Femur (tissue), 1 donor: Measurements from ENCODE around the gene PAPSS1.
"Not testable (repeated sequence)": the region's sequence is repeated elsewhere in the genome, so short reads cannot be mapped to it uniquely, and the experiment has no call there.

Experiments
- DNase-seq: peaks from one replicate; pipeline ENCODE4 v3.0.0-alpha.2; 2017

PAPSS1 gene

DNA sequence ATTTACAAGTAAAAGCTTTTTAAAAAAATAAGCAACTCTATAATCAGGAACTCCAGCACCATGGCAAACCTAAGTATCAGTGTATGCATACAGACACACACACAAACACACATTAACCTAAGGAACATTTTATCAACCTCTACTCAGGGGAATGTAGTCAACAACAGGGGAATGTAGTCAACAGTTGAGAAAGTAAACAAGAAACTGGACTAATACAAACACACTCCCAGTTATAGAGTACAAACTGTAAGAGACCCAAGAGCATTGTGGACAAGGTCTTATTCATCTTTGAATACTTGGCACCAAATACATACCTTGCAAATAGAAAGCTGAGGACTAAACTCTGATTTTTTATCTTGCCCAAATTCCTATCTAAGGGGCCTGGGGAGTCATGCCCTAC, 36.2 kb downstream of the PAPSS1 start:
- no peak for DNase-seq

GRCh38 chr4:107682306-107682705, 37.7 kb downstream of the PAPSS1 start:
- no peak for DNase-seq

DNA sequence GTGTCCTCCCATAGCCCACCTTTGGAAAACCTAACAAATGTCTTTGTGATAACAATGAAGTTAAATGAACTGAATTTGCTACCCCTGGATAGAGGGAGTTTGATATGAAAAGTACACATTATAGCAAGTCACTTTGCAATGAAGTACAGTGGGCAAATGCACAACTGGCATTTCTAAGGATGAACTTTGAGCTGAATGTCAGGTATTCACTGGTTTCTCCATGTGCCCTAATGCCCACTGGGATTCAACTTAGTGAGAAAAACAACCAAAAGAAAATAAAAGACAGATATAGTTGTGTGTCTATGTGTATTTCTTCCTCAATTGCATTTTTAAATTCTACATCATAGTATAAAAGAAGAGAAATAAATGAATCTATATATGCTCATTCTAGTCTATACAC, 51.0 kb downstream of the PAPSS1 start:
- DNase-seq, result no peak

- no peak for DNase-seq
These were observed 53.9 kb downstream of the PAPSS1 start for GRCh38 chr4:107666134-107666533.

DNA sequence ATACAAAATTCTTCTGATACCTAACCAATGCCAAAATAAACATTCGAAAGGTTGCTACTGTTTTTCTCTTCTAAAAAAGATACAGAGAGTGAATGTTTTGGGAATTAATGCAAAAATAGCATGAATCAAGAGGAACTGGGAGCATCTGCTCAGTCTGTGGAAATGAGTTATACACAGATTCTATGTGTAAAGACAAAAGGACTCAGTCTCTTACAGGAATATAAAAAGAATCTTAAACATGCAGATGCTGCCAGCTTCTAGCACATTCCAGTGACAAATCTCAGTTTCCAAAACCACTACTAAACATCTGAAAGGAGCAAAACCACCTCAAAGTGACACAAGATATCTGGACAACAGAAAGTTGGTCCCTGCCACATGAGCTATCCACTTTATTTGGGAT, 55.0 kb downstream of the PAPSS1 start:
- no peak for DNase-seq

DNA sequence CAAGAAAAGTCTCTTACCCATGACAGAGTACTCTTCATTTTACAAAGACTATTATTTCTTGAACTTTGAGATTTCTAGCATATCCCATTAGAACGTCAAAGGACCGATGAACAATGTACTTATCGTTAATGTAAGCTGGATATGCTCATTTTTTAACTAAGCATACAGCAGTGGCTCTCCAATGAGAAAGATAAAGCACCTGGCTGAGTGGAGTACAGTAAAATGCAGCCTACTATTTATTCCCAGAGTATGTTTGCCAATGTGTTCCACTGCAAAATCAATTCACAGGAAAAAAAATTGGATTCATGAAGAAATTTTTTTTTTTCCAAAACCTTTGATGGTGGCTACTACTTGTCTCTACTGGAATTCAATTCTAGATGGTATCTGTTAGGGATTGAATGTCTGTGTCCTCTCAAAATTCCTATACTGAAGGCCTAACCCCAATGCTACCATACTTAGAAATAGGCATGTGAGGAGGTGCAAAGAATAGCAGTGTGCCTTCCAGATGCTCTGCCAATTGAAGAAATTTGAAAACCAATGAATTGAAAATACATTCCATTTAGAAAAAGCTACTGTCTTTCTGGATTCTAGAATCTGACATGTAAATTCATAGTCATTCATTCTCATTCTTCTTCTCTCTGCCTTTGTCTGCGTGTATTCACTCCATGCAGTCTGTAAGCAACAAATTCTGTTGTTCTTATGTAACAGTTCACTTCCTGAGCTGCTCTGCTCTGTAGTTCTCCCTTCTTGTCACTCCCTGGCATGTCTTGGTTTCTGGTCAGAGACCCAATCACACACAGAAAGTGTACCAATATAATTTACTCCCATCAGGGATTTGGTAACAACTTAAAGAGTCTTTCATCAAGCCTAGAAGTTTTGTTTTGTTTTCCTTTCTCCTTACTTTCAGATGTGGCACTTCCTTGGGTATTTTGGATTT, 61.4 kb downstream of the PAPSS1 start:
- no peak for DNase-seq

DNA sequence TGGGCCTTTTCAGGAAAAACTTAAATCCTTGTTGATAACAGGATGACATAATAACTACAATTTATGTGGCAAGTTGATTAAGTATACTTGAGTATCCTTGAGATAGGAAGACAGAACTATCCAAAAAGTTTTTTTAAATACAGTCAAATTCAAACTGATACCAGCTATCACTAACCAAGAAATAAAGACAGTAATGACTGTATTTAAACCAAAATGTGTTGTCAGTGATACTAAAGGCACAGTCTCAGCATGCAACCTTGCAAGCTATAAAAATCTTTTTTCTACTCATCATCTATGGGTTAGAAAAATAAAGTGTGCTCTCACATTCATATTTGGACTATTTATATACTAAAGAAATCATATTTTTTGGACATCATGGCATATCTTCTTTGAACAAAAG, 64.7 kb downstream of the PAPSS1 start:
- no peak for DNase-seq

GRCh38 chr4:107654694-107655093, 65.3 kb downstream of the PAPSS1 start:
- no peak for DNase-seq

DNA sequence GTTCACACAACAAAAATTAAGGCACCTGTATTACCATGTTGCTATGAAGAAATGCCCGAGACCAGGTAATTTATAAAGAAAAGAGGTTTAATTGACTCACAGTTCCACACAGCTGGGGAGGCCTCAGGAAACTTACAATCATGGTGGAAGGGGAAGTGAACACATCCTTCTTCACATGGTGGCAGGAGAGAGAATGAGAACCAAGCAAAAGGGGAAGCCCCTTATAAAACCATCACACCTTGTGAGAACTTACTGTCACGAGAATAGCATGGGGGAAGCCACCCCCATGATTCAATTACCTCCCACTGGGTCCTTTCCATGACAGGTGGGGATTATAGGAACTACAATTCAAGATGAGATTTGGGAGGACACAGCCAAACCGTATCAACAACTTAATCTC, 68.6 kb downstream of the PAPSS1 start:
- DNase-seq, result not testable (repeated sequence)

DNA sequence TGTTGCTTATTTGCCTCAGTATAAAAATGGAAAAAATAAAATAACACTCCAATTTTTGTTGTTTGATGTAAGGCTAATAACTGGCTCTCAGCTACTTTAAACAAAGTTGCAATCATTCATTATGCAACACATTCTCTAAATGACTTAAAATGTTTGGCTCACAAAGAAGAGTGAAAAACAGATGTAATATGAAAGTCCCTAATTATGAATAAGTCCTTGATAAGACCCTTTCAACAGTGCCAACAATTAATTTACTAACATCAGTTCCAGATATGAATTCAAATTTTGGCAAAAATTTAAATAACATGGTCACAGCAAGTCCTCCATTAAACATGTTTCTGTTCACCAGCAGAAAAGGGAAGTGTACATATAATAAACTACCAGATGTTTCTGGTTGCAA, 69.8 kb downstream of the PAPSS1 start:
- DNase-seq, result no peak

DNA sequence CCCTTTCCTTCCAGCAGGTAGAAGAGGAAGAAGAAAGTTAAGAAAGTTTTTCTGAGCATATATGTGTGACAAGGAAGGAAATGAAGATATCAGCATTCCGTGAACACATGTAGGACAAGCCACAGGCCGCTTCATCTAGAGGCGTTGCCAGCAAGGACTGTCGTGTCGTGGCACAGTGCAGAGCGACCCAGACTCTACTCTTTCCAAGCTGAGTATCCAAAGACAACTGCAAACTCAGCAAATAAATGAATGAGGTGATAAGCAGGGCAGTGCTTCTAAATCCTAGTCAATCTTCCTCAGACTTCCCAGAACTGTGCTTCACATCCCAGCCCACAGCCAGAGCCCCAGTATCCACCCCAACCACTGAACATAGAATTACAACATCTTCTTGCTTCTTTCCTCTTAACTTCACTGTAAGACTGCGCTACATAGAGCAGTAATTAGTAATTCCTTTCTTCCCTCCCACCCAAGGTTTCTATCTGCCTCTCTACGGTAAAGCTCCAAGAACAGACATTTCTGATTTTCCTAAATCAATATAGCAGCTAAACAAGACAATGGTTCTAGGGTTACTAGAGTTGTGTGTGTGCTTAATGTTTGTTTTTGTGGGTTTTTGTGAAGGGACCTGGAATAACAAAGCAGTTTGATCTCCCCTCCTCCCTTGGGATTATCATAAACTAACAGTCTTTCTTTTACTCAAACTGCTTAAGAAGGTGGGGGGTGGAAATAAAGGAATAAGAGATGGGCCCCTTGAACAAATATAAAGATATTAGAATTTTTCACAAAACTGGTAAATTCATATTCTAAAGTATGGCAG, 71.6 kb downstream of the PAPSS1 start:
- DNase-seq, result no peak

GRCh38 chr4:107647591-107647990, 72.4 kb downstream of the PAPSS1 start:
- DNase-seq, result no peak

- no peak for DNase-seq
These were observed 74.4 kb downstream of the PAPSS1 start for GRCh38 chr4:107645604-107646003.

- DNase-seq, result no peak
These were observed 77.0 kb downstream of the PAPSS1 start for GRCh38 chr4:107643021-107643420.

DNA sequence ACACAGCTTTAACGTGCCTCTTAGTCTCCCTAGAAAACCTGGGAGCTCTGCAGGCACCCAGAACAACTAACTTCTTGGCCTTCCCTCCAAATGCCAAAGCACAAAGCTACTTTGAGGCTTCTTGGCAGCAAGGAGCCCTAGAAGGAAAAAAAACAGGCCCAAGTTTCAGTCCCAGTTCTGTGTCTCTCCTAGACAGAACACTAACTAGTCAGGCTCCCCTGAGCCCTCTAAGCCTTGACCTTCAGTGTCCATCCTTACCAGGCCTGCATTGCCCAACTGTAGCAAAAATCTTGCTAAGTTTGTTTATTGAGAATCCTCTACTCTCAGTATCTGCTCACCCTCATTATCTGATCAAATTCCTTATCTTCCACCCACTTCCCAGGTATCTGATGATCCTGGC, 79.2 kb downstream of the PAPSS1 start:
- no peak for DNase-seq

GRCh38 chr4:107640197-107640596, 79.8 kb downstream of the PAPSS1 start:
- no peak for DNase-seq

- DNase-seq, result no peak
These were observed 84.3 kb downstream of the PAPSS1 start for GRCh38 chr4:107635735-107636134.

- DNase-seq, result peak; percentile 72
These were observed 88.5 kb downstream of the PAPSS1 start for GRCh38 chr4:107631560-107631959.

- DNase-seq, result no peak
These were observed 89.8 kb downstream of the PAPSS1 start for GRCh38 chr4:107630185-107630705.

DNA sequence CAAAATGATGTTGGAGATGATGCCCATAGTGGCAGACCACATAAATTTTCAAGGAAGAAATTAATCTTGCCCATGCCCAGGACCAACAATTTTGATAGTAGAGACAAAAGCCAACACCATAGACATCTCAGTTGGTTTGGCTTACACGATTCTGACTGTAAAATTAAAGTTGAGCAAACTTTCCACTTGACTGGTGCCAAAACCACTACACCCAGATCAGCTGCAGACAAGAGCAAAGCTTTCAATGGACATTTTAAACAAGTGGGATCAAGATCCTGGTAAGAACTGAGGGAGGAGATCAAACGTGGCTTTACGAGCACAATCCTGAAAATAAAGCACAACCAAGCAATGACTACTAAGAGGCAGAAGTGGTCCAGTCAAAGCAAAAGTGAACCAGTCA, 90.7 kb downstream of the PAPSS1 start:
- no peak for DNase-seq

- DNase-seq, result no peak
These were observed 94.6 kb downstream of the PAPSS1 start for GRCh38 chr4:107625391-107625902.

GRCh38 chr4:107624024-107624423, 96.0 kb downstream of the PAPSS1 start:
- no peak for DNase-seq

DNA sequence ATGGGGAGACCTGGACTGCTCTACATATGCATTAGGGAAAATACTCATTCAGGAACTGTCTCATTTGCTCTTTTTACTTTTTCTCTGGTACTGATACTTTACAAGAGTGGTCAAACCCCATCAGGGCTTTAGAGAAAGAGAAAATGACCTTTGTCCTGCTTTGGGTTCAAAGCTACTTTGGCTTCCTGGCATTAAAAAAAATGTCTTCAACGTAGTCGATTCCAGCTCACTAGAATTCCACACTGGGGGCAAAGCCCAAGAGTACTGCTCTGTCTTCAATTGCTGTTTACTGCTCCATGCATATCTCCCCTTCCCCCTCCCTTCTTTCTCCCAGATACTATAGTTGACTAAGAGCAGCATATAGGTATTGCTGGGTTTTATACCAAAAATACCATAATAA, 98.0 kb downstream of the PAPSS1 start:
- DNase-seq, result no peak

GRCh38 chr4:107619731-107620130, 100.3 kb downstream of the PAPSS1 start:
- no peak for DNase-seq
